Sigmoid colon (tissue), 7 donors: ENCODE measurements around the gene RASL10A. TPM values are rescaled to one million over a fixed set of nuclear protein-coding genes. Genes with fewer than 3 reads are reported as not detected.

Experiments used
- DNase-seq: peaks from one replicate; pipeline ENCODE4 v3.0.0-alpha.2; 2019
- H3K27ac ChIP-seq, 4 donors: fragments of 200-600 bp; sonication (generic); one replicate each; pipeline ENCODE4 v1.5.1; 2016 to 2019; ENCODE audit warnings: mild to moderate bottlenecking in 1 of 4
- H3K27me3 ChIP-seq, 3 donors: fragments of 200-600 bp; sonication (generic); one replicate each; pipeline ENCODE4 v1.5.1; 2019; ENCODE audit warnings: mild to moderate bottlenecking in 1 of 3
- H3K36me3 ChIP-seq, 4 donors: fragments of 200-600 bp; sonication (generic); one replicate each; pipeline ENCODE4 v1.5.1; 2016 to 2019
- H3K4me1 ChIP-seq, 4 donors: fragments of 200-600 bp; sonication (generic); one replicate each; pipeline ENCODE4 v1.5.1; 2017 to 2019
- H3K4me3 ChIP-seq, 4 donors: fragments of 200-600 bp; sonication (generic); one replicate each; pipeline ENCODE4 v1.5.1; 2017 to 2019; ENCODE audit warnings: mild to moderate bottlenecking in 2 of 4, moderate library complexity in 1 of 4
- H3K9me3 ChIP-seq, 4 donors: fragments of 200-600 bp in 3 of 4; sonication (generic) in 3 of 4; one replicate each; pipeline versions ENCODE4 v1.5.1 to v1.6.1; 2013 to 2019
- EP300 ChIP-seq, 4 donors: sonication (generic); formaldehyde crosslinking; IDR thresholded peaks; one replicate each; pipeline ENCODE4 v1.6.1; 2017; ENCODE audit warnings: antibody characterized with exemption in 4 of 4
- POLR2A ChIP-seq, 2 donors: fragments of 450-650 bp; IDR thresholded peaks; one replicate each; pipeline ENCODE4 v1.6.1; 2016; ENCODE audit warnings: antibody characterized with exemption in 2 of 2, mild to moderate bottlenecking in 2 of 2, moderate library complexity in 2 of 2
- POLR2AphosphoS5 ChIP-seq, 4 donors: sonication (generic); formaldehyde crosslinking; IDR thresholded peaks; one replicate each; pipeline ENCODE4 v1.6.1; 2017; ENCODE audit warnings: antibody characterized with exemption in 4 of 4
- WGBS, 2 donors: extraction: QIAGEN DNeasy Blood & Tissue Kit; methylation state at CpG; one replicate each; pipeline ENCODE4 v1.1.7; 2013; 5-methylcytosine and 5-hydroxymethylcytosine counted together
- intact Hi-C: fragments of 100-400 bp; cut with DNase I; formaldehyde crosslinking; loops from one replicate; pipeline ENCODE4 v1.15.1; 2023
- polyA plus RNA-seq, 3 donors: library from polyadenylated mRNA; stranded (reverse); fragments of 200-250 nt; gene quantifications; one replicate each; pipeline ENCODE4 v1.2.3, GENCODE V29; 2013
- total RNA-seq, 4 donors: library from RNA; depleted of rRNA; stranded (reverse); fragments of >200 nt; gene quantifications; one replicate each; pipeline ENCODE4 v1.1.0, GENCODE V29; 2016
- TF ChIP-seq, protein P1 (sequence below), 4 experiments: fragments of 450-650 bp in 3 of 4; fragments of 200-600 bp in 1 of 4; IDR thresholded peaks; one replicate each; pipeline ENCODE4 v1.5.1; 2016 to 2019; ENCODE audit warnings: antibody characterized with exemption in 4 of 4, mild to moderate bottlenecking in 3 of 4, moderate library complexity in 2 of 4
- donor health status: healthy with polysubstance abuse.
- donor health status: Bipolar disorder and iron deficiency.
- donor health status: healthy.

The RASL10A gene
- total and polyA plus RNA-seq, 7 donors, result 0.33 to 3.0 (median 1.4) TPM; not detected in 2

GRCh38 chr22:29337631-29338284 is 22.3 kb upstream of the RASL10A start:
- Histone ChIP-seq H3K36me3 (peaks cover 22 to 100% (median 69%) of the 10 kb centered on the region in 4 donors), H3K9me3 (no peaks in the 10 kb centered on the region), H3K4me1 (peaks cover 0 to under 1% (median under 1%) of the 10 kb centered on the region in 4 donors), H3K27ac (no peak overlapping the region), H3K27me3 (no peaks in the 10 kb centered on the region), H3K4me3 (no peak overlapping the region)
- no peak for DNase-seq
- 86 to 91% methylated on average over 12 of the region's 12 CpGs for WGBS, 2 donors
- intact Hi-C loops, result no loop called here
- no peak for TF ChIP-seq POLR2A (IDR thresholded peaks at IDR 0.05)
- TF ChIP-seq, protein P1, sequence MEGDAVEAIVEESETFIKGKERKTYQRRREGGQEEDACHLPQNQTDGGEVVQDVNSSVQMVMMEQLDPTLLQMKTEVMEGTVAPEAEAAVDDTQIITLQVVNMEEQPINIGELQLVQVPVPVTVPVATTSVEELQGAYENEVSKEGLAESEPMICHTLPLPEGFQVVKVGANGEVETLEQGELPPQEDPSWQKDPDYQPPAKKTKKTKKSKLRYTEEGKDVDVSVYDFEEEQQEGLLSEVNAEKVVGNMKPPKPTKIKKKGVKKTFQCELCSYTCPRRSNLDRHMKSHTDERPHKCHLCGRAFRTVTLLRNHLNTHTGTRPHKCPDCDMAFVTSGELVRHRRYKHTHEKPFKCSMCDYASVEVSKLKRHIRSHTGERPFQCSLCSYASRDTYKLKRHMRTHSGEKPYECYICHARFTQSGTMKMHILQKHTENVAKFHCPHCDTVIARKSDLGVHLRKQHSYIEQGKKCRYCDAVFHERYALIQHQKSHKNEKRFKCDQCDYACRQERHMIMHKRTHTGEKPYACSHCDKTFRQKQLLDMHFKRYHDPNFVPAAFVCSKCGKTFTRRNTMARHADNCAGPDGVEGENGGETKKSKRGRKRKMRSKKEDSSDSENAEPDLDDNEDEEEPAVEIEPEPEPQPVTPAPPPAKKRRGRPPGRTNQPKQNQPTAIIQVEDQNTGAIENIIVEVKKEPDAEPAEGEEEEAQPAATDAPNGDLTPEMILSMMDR (IDR thresholded peaks at IDR 0.05), result no peak

DNA sequence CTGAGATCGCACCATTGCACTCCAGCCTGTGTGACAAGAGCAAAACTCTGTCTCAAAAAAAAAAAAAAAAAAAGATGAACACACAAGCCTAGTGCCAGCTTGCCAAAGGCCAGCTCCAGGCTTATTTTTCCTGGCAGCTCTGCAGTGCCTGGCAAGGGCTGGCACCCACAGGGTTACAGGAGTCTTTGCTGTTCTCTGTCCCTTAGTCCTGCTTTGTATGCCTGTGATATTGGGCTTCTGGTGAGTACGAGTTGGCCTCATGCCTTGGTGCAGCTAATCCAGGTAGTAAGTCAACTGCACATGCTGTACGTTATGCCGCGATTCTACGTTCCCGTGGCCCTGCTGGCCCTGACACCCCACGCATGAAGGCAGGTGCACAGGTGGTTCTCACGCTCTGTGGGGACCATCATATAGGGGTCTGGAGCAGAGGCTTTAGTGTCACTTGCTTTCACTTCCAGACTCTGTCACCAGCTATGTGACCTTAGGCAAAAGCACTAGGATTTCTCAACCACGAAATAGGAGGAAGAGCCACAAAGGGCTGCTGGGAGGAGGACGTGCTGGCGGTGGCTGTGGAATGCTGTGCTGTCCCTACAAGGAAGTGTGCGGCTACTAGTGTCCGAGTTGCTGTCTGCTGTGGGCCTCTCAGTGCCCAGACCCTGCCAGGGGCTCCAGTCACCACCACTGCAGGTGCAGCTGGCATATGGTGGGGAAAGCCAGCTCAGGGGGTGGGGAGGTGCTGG is 21.4 kb upstream of the RASL10A start:
- no peak overlapping the region for H3K27ac ChIP-seq
- no peak overlapping the region for H3K4me3 ChIP-seq
- DNase-seq, result no peak
- TF ChIP-seq EP300 (IDR thresholded peaks at IDR 0.05) (no peak), POLR2A (IDR thresholded peaks at IDR 0.05) (no peak), POLR2AphosphoS5 (IDR thresholded peaks at IDR 0.05) (no peak)
- TF ChIP-seq, protein P1 (IDR thresholded peaks at IDR 0.05), result no peak
- WGBS, 2 donors, result 92% methylated on average over 14 of the region's 14 CpGs
- intact Hi-C loops, result no loop called here
- no peaks in the 10 kb centered on the region for H3K9me3 ChIP-seq
- H3K27me3 ChIP-seq, result no peaks in the 10 kb centered on the region
- H3K36me3 ChIP-seq, result peaks cover 18 to 98% (median 68%) of the 10 kb centered on the region in 4 donors
- no peaks in the 10 kb centered on the region for H3K4me1 ChIP-seq

GRCh38 chr22:29335656-29336055 is 20.2 kb upstream of the RASL10A start:
- no peaks in the 10 kb centered on the region for H3K27me3 ChIP-seq
- H3K36me3 ChIP-seq, result peaks cover 5 to 96% (median 62%) of the 10 kb centered on the region in 4 donors
- intact Hi-C loops, result no loop called here
- no peak overlapping the region for H3K27ac ChIP-seq
- H3K4me3 ChIP-seq, result no peak overlapping the region
- H3K4me1 ChIP-seq, result peaks cover 0 to 8% (median 0%) of the 10 kb centered on the region in 4 donors
- no peaks in the 10 kb centered on the region for H3K9me3 ChIP-seq
- TF ChIP-seq POLR2AphosphoS5 (IDR thresholded peaks at IDR 0.05) (no peak), POLR2A (IDR thresholded peaks at IDR 0.05) (no peak), EP300 (IDR thresholded peaks at IDR 0.05) (no peak)
- TF ChIP-seq, protein P1 (IDR thresholded peaks at IDR 0.05), result no peak
- whole genome bisulfite sequencing, 2 donors, result 95 to 96% methylated on average over 11 of the region's 11 CpGs
- no peak for DNase-seq

GRCh38 chr22:29334696-29335344 is 19.3 kb upstream of the RASL10A start:
- Histone ChIP-seq H3K27me3 (no peaks in the 10 kb centered on the region), H3K4me3 (no peak overlapping the region), H3K27ac (no peak overlapping the region), H3K36me3 (peaks cover 0 to 96% (median 57%) of the 10 kb centered on the region in 4 donors), H3K9me3 (no peaks in the 10 kb centered on the region), H3K4me1 (peaks cover 0 to 12% (median 0%) of the 10 kb centered on the region in 4 donors)
- WGBS, 2 donors, result 85 to 92% methylated on average over 12 of the region's 12 CpGs
- DNase-seq, result no peak
- intact Hi-C loops, result no loop called here
- TF ChIP-seq, protein P1 (IDR thresholded peaks at IDR 0.05), result no peak
- TF ChIP-seq POLR2AphosphoS5 (IDR thresholded peaks at IDR 0.05), result no peak
- no peak for TF ChIP-seq POLR2A (IDR thresholded peaks at IDR 0.05)
- no peak for TF ChIP-seq EP300 (IDR thresholded peaks at IDR 0.05)
